Measurements from ENCODE around the gene PET100. TPM values are rescaled to one million over a fixed set of nuclear protein-coding genes. Genes with fewer than 3 reads are reported as not detected.

The PET100 gene

DNA sequence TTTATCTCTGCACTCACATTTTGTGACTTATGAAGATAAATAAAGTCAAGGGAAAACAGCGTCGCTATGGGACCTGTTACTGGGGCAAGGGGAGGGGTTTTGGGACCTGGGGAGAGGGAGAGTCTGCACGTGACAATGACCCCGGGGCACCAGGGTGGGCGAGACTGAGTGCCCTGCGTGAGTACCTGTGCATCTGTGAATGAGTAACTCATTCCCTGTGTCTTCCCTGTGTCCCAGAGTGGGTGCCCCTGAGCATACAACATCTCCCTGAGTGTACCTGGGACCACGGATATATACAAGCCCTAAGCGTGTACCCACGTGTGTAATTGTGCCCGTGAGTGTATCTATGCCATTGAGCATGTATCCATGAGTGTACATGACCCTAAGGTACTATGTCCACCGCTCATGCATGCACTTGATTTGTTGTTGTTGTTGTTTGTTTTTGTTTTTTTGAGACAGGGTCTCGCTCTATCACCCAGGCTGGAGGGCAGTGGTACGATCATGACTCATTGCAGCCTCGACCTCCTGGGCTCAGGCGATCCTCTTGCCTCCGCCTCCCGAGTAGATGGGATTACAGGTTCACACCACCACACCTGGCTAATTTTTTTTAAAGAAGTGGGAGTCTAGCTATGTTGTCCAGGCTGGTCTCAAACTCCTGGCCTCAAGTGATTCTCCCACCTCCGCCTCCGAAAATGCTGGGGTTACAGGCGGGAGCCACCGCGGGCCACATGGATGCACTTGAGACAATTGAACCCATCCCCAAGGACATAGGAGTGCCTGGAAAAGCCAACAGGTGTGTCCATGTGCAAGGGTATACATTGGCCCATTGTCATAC is 50.4 kb downstream of the PET100 start:
- H3K4me3 ChIP-seq (replicated peaks; ENCODE audit: insufficient read depth, low read length) = peak overlapping the region; percentile 1; the same call in 1 of the 2 replicates
- peak overlapping the region; percentile 95 for H3K27ac ChIP-seq (replicated peaks)
- DNase-seq (ENCODE audit: low read depth in 1 of 2, low spot score in 1 of 2) = no peak
- no peak for TF ChIP-seq CTCF (IDR thresholded peaks at IDR 0.05; ENCODE audit: insufficient read depth, low read length)
- TF ChIP-seq SPI1 (IDR thresholded peaks at IDR 0.05; ENCODE audit: borderline replicate concordance, low read depth) = no peak
- TF ChIP-seq POLR2AphosphoS5 (IDR thresholded peaks at IDR 0.05; ENCODE audit: low read depth) = no peak
- no peak for TF ChIP-seq GABPA (IDR thresholded peaks at IDR 0.05; ENCODE audit: low read depth)
- no peak for TF ChIP-seq REST (IDR thresholded peaks at IDR 0.05; ENCODE audit: insufficient replicate concordance, low read depth)
- H3K27me3 ChIP-seq (ENCODE audit: insufficient read depth, poor library complexity, severe bottlenecking) = no peaks in the 10 kb centered on the region

DNA sequence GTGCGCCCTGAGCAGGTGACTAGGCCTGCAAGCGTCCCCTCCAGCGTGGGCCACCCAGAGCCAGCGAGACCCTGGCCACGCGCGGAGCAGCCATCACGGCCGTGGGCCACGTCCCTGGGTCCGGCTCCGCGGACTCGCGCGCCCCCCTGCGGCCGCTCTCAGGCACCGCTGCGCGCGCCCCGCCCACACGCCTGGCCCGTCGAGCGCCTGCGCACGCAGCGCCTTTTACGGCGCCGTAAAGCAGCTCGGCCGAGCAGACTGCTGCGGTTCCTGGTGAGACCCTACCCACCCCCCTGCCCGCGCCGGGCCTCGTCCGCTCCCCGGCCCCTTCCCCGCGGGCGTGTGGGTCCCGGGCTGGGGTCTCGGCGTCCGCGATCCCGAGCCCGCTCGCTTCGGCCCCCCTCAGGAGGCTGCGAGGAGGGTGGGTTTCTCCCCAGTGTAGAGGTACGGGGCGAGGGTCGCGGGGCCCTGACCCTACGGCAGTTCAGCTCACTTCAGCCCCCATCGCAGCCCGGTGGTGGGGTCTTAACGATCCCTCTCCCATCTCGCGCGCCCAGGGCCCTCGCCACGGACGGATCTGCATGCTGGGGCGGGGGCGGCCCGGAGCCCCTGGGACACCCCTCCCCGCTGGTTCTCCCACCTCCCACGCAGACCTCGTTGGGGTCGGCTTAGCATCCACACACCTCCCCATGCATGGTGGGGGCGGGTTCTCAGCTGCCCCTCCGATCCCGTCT is 51.2 kb downstream of the PET100 start, which contains the start of gene TRAPPC5:
TRAPPC5 (plus strand) TSS at position 228 of the 734 bp plus-strand sequence. CDS start 1,421 bp downstream, outside the sequence.
- peak; percentile 87 to 92 for DNase-seq (ENCODE audit: low read depth in 1 of 2, low spot score in 1 of 2)
- Histone ChIP-seq H3K27me3 (ENCODE audit: insufficient read depth, poor library complexity, severe bottlenecking) (no peaks in the 10 kb centered on the region), H3K4me3 (replicated peaks; ENCODE audit: insufficient read depth, low read length) (peak within 1 kb of the TSS; percentile 95), H3K27ac (replicated peaks) (peak within 1 kb of the TSS; percentile 95)
- TF ChIP-seq CTCF (IDR thresholded peaks at IDR 0.05; ENCODE audit: insufficient read depth, low read length) = peak; percentile 61
- TF ChIP-seq POLR2AphosphoS5 (IDR thresholded peaks at IDR 0.05; ENCODE audit: low read depth) = 0 out of 2 replicates have a peak, but pooled peaks have one; percentile 47
- TF ChIP-seq SPI1 (IDR thresholded peaks at IDR 0.05; ENCODE audit: borderline replicate concordance, low read depth) = no peak

Small RNAs within 50 kb of the gene (microRNA-seq; reads per million reads assigned to microRNA genes)
- gene MIR6792 = not detected
